ENCODE results near the gene TSR1.
"Not testable (repeated sequence)": the region's sequence is repeated elsewhere in the genome, so short reads cannot be mapped to it uniquely, and the experiment has no call there.

TSR1 gene

DNA sequence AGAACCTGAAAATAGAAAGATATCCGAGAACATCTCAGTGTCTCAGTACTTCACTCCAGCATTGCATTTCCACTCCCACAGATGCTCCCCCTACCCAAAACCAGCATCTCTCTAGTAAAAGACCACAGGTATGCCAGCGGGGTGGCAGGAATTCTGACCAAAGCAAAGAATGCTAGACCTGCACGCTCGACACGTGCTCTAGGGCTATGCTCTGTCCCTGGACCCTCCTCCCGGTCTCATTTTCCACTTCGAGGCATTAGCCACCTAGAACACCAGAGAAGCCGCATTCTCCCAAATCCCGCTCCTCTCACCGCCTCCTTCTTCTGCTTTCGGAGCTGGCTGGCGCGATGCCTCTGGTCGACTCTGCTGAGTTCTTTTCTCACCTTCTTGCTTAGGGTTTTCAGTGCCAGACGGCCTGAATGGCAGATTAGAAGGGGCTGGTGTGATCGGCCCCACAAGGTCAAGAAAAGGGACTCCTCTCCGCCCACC lies 487 bp downstream of the TSR1 start:
- no peak for DNase-seq

- no peak for DNase-seq
These were observed 5.0 kb downstream of the TSR1 start for GRCh38 chr17:2331303-2331702.

GRCh38 chr17:2323629-2324314 lies 12.5 kb downstream of the TSR1 start:
- no peak for DNase-seq

DNA sequence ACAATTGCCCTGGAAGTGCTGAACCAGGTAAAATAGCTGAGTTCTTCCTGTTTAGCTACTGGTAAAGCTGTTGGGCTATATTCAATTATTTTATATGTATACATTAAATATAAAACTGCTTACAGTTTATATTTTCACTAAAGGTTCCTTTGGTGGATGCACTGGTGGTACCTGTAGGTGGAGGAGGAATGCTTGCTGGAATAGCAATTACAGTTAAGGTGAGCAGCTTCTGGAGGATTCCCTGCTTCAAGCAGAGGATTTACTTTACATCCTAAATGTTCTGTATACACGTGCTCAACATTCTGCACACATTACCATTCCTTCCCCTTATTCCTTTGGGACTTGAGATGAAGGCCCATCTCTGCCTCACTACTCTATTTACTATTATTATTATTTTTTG lies 14.9 kb downstream of the TSR1 start:
- DNase-seq = no peak

GRCh38 chr17:2319051-2319450 lies 17.2 kb downstream of the TSR1 start:
- no peak for DNase-seq

DNA sequence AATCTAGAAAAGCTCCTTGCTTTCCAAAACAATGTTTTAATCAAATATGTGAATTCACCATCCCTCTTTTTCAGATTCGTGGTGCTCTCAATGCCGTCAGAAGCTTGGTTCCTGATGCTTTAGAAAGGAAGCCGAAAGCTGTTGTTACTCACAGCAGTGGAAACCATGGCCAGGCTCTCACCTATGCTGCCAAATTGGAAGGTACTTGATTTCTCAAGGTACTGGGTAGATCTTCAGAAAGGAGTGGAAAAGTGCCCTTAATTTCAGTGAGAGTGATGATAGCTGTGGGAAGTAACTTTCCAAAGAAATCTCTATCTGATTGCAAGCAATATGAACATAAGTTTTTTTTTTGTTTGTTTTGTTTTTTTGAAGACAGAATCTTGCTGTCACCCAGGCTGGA lies 18.5 kb downstream of the TSR1 start:
- DNase-seq = no peak

GRCh38 chr17:2316916-2317205 lies 19.4 kb downstream of the TSR1 start:
- not testable (repeated sequence) for DNase-seq

DNA sequence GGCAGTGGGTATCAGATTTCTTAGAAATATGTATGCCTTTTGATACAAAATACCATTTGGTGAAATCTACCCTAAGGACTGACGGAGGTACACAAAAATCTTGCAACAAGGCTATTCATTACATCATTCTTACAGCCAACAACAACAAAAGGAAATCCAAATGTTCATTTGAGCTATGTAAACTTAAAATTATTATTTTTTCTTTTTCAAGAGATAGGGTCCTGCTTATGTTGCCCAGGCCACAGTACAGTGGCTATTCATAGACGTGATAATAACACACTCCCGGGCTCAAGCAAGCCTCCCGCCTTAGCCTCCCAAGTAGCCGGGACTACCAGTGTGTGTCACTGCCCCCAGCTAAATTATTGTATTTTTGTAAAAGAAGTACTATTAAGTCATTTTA lies 23.5 kb downstream of the TSR1 start:
- DNase-seq = no peak

- DNase-seq = no peak
These were observed 26.7 kb downstream of the TSR1 start for GRCh38 chr17:2309338-2310154.

GRCh38 chr17:2304931-2305330 lies 31.3 kb downstream of the TSR1 start:
- no peak for DNase-seq

- DNase-seq = peak; percentile 83
These were observed 32.8 kb downstream of the TSR1 start, which contains the start of the genes SMG6 and SRR for GRCh38 chr17:2303204-2304188. SMG6 (minus strand) TSS chr17:2303785; CDS start chr17:2303720, 65 bp downstream. SRR (plus strand) TSS chr17:2303950; CDS start chr17:2315561, 11,611 bp downstream.

DNA sequence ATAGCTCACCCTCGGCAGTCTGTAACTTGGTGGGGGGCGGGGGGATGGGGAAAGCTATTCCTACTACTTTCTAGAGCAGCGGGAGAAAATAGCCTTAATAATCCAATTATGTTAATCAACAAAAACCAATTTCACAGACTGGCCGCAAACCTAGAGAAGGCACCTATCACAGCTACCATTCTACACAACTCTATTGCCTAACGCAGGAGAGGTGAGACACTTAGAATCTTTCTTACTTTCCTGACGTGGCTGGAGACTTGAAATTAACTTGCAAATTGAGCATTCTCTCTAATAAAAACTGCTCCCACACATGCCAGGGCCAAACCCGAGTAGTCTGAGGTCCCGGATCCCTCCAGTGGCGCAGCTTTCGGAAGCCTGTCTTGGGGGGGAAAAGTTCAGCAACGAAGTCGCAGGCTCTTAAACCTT lies 33.5 kb downstream of the TSR1 start:
- no peak for DNase-seq

DNA sequence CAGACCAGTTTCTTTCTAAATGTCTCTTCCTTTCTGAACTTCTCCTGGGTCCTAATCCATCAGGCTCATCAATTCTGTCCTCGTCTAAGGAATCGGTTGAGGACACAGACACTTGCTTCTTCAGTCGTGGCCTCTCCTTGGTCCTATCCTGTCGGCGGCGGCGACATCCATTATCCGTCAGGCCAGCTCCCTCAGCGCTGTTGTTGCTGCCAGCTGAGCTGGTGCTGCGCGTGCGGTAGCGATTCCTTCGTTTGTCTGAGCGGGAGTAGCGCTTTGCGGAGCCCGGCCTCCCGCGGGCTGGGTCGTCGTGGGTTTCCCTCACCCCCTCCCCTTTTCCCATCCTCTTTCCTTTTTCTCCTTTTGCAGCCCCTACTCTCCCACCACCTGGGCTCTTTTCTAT lies 36.5 kb downstream of the TSR1 start:
- DNase-seq = no peak

- no peak for DNase-seq
These were observed 37.1 kb downstream of the TSR1 start for GRCh38 chr17:2299136-2299535.

DNA sequence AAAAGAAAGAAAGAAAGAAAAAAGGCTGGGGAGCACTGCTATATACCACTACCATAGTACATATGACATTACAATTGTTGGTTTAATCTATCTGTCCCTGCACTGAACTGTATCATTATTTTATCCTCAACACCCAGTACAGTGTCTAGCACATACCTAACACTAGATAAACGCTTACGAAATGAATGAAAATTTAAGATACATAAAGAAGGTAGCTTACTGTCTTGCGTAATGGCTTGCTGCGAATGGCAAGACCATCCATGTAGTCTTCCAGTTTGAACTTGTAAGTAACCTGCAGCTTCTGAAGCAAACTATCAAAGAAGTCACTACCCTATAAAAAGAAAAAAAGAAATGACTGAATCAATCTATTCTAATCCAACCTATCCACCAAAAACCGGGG lies 39.2 kb downstream of the TSR1 start:
- no peak for DNase-seq

DNA sequence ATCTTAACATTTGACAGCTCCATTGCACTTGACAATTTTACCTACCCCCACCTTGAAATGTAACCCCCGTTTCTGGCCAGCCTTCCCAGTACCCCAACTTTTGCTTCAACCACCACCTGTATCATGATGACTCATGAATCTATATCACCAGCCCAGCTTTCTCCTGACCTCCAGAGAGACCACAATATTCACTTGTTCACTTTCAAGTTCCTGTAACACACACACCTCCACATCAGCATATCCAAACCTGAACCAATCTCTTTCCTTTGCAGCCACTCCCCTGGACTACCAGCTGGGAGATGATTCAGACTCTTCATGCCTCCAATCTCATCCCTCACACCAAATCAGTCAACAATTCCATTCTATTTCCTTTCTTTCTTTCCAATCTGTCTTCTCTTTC lies 40.7 kb downstream of the TSR1 start:
- no peak for DNase-seq

GRCh38 chr17:2292100-2292499 lies 44.2 kb downstream of the TSR1 start:
- no peak for DNase-seq

- no peak for DNase-seq
These were observed 46.3 kb downstream of the TSR1 start for GRCh38 chr17:2289878-2290478.

DNA sequence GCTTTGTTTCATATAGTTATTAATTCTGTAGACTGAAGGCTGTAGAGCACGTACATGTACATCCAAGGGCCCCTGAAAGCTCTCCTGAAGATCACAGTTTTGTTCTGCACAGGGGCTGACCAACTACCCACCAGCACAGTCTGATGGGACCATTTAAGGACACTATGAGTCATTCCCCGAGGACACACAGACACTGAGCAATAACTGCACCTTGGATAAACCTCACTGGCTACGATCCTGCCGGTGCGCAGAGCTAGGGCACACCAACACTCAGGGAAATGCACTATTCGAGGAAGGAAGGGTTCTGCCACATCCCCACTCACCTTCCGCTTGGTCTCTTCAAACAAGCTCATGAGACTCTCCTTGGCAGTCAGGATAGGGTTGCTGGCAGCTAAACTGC lies 53.0 kb downstream of the TSR1 start:
- no peak for DNase-seq

GRCh38 chr17:2282297-2282873 lies 53.9 kb downstream of the TSR1 start:
- DNase-seq = no peak

DNA sequence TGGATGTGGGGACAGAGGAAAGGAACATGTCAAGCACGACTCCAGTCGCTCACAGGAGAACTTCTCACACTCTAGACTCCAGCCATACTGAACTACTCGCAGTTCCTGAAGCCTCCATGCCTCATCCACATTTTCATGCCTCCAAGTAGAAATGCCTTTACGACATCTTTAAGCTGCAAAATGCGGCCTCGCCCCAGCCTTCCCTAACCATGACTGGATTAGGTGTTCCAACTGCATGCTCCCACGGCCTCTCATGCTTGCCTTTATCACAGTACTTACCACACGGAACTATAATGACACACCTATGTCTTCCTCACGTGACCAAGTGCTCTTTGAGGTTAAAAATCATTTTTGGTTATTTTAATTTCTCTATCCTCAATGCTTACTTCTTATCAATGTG lies 56.5 kb downstream of the TSR1 start:
- no peak for DNase-seq

- no peak for DNase-seq
These were observed 58.7 kb downstream of the TSR1 start for GRCh38 chr17:2277429-2278170.

All from NCI-H1092 (cell line).